Measurements from ENCODE around the gene RTN4R.
"Not testable (repeated sequence)": the region's sequence is repeated elsewhere in the genome, so short reads cannot be mapped to it uniquely, and the experiment has no call there.

DNA sequence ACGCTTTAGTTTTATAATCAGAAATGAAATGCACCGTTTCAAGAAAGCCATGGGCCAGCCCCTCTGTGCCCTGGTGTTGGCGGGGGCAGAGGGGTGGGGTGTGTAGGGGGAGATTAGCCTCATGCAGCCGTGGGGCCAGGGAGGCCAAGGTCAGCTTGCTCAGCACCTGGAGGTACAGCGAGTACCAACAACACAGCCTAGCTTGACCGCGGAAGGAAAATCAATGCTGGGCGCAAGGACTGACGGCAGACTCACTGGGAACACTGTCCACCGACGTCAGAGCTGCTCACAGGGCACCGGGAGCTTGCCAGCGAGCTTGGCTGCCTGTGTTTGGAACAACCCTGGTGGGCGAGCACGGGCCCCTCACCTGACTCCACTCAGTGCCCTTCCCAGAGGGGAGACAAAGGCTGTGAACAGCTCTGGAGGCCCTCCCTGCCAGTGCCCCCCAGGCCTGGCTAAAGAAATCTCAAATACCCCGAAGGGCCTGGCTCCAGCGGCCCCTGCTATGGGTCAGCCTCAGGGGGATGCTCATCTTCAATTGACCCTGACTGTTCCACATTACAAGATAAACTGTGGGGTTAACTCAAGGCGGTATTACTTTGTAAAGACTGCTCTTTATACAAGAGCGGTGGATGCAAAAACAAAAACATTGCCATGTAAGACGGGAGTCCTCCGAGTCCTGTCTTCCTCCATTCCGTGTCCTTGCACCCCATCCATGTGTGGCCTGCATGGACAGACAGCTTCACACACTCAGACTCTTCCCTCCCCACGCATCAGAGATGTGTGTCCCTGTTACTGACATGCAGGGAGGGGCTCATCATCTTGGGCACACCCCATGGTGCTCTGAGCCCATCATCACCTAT, 21.3 kb upstream of the RTN4R start:
- not testable (repeated sequence) for TF ChIP-seq NR2C2 (CRISPR knock-in tag; IDR thresholded peaks at IDR 0.05); ZNF121 (CRISPR knock-in tag; IDR thresholded peaks at IDR 0.05); TCF7 (CRISPR knock-in tag; IDR thresholded peaks at IDR 0.05; ENCODE audit: low read depth); TEAD1 (CRISPR knock-in tag; IDR thresholded peaks at IDR 0.05); SP1 (CRISPR knock-in tag; conservative IDR thresholded peaks at IDR 0.05); NR3C1 (CRISPR knock-in tag; conservative IDR thresholded peaks at IDR 0.05; ENCODE audit: low read depth); KAT7 (CRISPR knock-in tag; IDR thresholded peaks at IDR 0.05; ENCODE audit: borderline replicate concordance); IRF2 (CRISPR knock-in tag; IDR thresholded peaks at IDR 0.05; ENCODE audit: borderline replicate concordance, low read depth); SMAD3 (CRISPR knock-in tag; IDR thresholded peaks at IDR 0.05; ENCODE audit: borderline replicate concordance)
- TF ChIP-seq, protein P1, sequence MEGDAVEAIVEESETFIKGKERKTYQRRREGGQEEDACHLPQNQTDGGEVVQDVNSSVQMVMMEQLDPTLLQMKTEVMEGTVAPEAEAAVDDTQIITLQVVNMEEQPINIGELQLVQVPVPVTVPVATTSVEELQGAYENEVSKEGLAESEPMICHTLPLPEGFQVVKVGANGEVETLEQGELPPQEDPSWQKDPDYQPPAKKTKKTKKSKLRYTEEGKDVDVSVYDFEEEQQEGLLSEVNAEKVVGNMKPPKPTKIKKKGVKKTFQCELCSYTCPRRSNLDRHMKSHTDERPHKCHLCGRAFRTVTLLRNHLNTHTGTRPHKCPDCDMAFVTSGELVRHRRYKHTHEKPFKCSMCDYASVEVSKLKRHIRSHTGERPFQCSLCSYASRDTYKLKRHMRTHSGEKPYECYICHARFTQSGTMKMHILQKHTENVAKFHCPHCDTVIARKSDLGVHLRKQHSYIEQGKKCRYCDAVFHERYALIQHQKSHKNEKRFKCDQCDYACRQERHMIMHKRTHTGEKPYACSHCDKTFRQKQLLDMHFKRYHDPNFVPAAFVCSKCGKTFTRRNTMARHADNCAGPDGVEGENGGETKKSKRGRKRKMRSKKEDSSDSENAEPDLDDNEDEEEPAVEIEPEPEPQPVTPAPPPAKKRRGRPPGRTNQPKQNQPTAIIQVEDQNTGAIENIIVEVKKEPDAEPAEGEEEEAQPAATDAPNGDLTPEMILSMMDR (IDR thresholded peaks at IDR 0.05), result not testable (repeated sequence)
- TF ChIP-seq, protein P2, sequence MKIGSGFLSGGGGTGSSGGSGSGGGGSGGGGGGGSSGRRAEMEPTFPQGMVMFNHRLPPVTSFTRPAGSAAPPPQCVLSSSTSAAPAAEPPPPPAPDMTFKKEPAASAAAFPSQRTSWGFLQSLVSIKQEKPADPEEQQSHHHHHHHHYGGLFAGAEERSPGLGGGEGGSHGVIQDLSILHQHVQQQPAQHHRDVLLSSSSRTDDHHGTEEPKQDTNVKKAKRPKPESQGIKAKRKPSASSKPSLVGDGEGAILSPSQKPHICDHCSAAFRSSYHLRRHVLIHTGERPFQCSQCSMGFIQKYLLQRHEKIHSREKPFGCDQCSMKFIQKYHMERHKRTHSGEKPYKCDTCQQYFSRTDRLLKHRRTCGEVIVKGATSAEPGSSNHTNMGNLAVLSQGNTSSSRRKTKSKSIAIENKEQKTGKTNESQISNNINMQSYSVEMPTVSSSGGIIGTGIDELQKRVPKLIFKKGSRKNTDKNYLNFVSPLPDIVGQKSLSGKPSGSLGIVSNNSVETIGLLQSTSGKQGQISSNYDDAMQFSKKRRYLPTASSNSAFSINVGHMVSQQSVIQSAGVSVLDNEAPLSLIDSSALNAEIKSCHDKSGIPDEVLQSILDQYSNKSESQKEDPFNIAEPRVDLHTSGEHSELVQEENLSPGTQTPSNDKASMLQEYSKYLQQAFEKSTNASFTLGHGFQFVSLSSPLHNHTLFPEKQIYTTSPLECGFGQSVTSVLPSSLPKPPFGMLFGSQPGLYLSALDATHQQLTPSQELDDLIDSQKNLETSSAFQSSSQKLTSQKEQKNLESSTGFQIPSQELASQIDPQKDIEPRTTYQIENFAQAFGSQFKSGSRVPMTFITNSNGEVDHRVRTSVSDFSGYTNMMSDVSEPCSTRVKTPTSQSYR (CRISPR knock-in tag; IDR thresholded peaks at IDR 0.05), result not testable (repeated sequence)
- TF ChIP-seq, protein P3, sequence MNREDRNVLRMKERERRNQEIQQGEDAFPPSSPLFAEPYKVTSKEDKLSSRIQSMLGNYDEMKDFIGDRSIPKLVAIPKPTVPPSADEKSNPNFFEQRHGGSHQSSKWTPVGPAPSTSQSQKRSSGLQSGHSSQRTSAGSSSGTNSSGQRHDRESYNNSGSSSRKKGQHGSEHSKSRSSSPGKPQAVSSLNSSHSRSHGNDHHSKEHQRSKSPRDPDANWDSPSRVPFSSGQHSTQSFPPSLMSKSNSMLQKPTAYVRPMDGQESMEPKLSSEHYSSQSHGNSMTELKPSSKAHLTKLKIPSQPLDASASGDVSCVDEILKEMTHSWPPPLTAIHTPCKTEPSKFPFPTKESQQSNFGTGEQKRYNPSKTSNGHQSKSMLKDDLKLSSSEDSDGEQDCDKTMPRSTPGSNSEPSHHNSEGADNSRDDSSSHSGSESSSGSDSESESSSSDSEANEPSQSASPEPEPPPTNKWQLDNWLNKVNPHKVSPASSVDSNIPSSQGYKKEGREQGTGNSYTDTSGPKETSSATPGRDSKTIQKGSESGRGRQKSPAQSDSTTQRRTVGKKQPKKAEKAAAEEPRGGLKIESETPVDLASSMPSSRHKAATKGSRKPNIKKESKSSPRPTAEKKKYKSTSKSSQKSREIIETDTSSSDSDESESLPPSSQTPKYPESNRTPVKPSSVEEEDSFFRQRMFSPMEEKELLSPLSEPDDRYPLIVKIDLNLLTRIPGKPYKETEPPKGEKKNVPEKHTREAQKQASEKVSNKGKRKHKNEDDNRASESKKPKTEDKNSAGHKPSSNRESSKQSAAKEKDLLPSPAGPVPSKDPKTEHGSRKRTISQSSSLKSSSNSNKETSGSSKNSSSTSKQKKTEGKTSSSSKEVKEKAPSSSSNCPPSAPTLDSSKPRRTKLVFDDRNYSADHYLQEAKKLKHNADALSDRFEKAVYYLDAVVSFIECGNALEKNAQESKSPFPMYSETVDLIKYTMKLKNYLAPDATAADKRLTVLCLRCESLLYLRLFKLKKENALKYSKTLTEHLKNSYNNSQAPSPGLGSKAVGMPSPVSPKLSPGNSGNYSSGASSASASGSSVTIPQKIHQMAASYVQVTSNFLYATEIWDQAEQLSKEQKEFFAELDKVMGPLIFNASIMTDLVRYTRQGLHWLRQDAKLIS (CRISPR knock-in tag; IDR thresholded peaks at IDR 0.05; ENCODE audit: borderline replicate concordance), result not testable (repeated sequence)
- TF ChIP-seq, protein P4, sequence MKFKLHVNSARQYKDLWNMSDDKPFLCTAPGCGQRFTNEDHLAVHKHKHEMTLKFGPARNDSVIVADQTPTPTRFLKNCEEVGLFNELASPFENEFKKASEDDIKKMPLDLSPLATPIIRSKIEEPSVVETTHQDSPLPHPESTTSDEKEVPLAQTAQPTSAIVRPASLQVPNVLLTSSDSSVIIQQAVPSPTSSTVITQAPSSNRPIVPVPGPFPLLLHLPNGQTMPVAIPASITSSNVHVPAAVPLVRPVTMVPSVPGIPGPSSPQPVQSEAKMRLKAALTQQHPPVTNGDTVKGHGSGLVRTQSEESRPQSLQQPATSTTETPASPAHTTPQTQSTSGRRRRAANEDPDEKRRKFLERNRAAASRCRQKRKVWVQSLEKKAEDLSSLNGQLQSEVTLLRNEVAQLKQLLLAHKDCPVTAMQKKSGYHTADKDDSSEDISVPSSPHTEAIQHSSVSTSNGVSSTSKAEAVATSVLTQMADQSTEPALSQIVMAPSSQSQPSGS (CRISPR knock-in tag; IDR thresholded peaks at IDR 0.05; ENCODE audit: borderline replicate concordance, low read depth), result not testable (repeated sequence)

All from WTC11 (cell line).